BLaER1 (cell line): ENCODE measurements around the gene FTO.

Experiments
- H3K27ac ChIP-seq: shearing (Covaris generic); formaldehyde crosslinking; 2 replicates; pipeline ENCODE4 v1.8.1; 2022
- H3K27me3 ChIP-seq: shearing (Covaris generic); formaldehyde crosslinking; 2 replicates; pipeline ENCODE4 v1.8.1; 2022
- H3K36me3 ChIP-seq: shearing (Covaris generic); formaldehyde crosslinking; 2 replicates; pipeline ENCODE4 v1.8.1; 2022
- H3K4me1 ChIP-seq: shearing (Covaris generic); formaldehyde crosslinking; 2 replicates; pipeline ENCODE4 v1.8.1; 2022
- H3K4me2 ChIP-seq: shearing (Covaris generic); formaldehyde crosslinking; 2 replicates; pipeline ENCODE4 v1.8.1; 2022
- H3K4me3 ChIP-seq: shearing (Covaris generic); formaldehyde crosslinking; 2 replicates; pipeline ENCODE4 v1.8.1; 2022
- H3K9ac ChIP-seq: shearing (Covaris generic); formaldehyde crosslinking; 2 replicates; pipeline ENCODE4 v1.8.1; 2022
- H3K9me3 ChIP-seq: shearing (Covaris generic); formaldehyde crosslinking; 2 replicates; pipeline ENCODE4 v1.8.1; 2022
- H4K20me1 ChIP-seq: shearing (Covaris generic); formaldehyde crosslinking; 2 replicates; pipeline ENCODE4 v1.8.1; 2022
- Cebpa-rat ChIP-seq: shearing (Covaris generic); IDR thresholded peaks from 2 replicates; pipeline ENCODE4 v1.8.1; 2022

Gene FTO

GRCh38 chr16:54034684-54035083, 330.7 kb downstream of the FTO start:
- Histone ChIP-seq H4K20me1 (no peaks in the 10 kb centered on the region), H3K27ac (no peak overlapping the region), H3K4me1 (peaks cover 12% of the 10 kb centered on the region), H3K4me2 (no peak overlapping the region), H3K9ac (no peak overlapping the region), H3K4me3 (no peak overlapping the region), H3K27me3 (no peaks in the 10 kb centered on the region), H3K36me3 (0 out of 2 replicates have a peak, but pooled peaks cover 4% of the 10 kb centered on the region), H3K9me3 (peaks cover 21% of the 10 kb centered on the region)
- no peak for TF ChIP-seq Cebpa-rat

- no peak for TF ChIP-seq Cebpa-rat
- no peak overlapping the region for H3K9ac ChIP-seq
- no peaks in the 10 kb centered on the region for H3K4me1 ChIP-seq
- H3K36me3 ChIP-seq: peaks cover 9% of the 10 kb centered on the region
- no peak overlapping the region for H3K4me2 ChIP-seq
- no peak overlapping the region for H3K27ac ChIP-seq
- H3K4me3 ChIP-seq: no peak overlapping the region
- H4K20me1 ChIP-seq: no peaks in the 10 kb centered on the region
- H3K9me3 ChIP-seq: peaks cover 14% of the 10 kb centered on the region
- H3K27me3 ChIP-seq: no peaks in the 10 kb centered on the region
Observed at GRCh38 chr16:54040480-54040879, 336.5 kb downstream of the FTO start.

DNA sequence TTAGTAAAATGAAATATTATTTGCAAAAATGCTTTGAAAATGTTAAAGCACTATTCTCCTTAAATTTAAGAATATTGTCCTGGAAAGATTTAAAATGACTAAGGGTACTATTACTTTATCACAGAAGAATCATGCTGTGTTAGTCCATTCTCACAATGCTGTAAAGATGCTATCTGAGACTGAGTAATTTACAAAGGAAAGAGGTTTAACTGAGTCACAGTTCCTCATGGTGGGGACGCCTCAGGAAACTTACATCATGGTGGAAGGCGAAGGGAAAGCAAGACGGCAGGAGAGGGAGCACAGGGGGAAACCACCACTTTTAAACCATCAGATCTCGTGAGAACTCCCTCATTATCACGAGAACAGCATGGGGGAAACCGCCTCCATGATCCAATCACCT, 337.0 kb downstream of the FTO start:
- Histone ChIP-seq H4K20me1 (no peaks in the 10 kb centered on the region), H3K36me3 (peaks cover 9% of the 10 kb centered on the region), H3K9ac (no peak overlapping the region), H3K4me1 (no peaks in the 10 kb centered on the region), H3K27me3 (no peaks in the 10 kb centered on the region), H3K9me3 (peaks cover 14% of the 10 kb centered on the region), H3K4me3 (no peak overlapping the region), H3K4me2 (no peak overlapping the region), H3K27ac (no peak overlapping the region)
- no peak for TF ChIP-seq Cebpa-rat

- H3K27ac ChIP-seq: no peak overlapping the region
Observed at GRCh38 chr16:54048586-54049495, 344.9 kb downstream of the FTO start.

DNA sequence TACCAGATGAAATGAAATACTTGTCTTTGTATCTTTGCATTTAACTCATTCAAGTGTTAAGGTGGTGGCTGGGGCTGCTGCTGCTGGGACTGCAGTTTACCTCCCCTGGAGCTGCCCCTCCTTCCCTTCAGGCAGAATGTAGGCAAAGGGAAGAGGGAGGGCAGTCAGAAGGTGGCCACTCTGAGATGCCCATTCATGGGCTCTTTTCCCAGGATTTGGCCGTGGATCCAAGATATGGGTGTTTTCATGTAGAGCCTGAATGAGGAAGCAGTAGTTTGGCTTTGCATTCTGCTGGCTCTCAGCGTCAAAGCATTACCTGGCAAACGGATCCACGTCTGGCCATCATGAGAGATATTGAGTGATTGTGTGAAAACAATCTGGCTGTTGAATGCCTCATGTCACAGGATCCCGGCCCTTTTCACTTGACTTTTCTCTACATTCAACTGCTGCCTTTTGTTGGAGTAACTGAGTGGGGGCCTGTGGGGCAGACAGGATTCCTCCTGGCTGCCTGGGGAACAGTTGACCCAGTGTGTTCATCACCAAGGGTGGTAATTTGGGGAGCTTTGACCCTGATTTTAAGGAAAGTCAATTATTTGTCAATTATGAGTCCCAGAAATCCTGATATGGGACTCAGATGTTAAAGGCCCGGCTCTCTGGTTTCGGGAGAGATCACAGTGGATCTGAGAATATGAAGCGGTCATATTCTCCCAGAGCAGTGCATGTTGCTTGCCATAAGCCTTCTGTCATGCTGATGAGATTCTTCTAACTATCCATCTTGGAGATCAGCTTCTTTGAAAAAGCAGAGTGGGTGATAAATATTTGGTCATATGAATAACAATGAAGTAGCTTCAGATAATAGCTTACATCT, 345.9 kb downstream of the FTO start:
- no peak overlapping the region for H3K4me2 ChIP-seq
- no peaks in the 10 kb centered on the region for H3K9me3 ChIP-seq
- H3K27me3 ChIP-seq: no peaks in the 10 kb centered on the region
- H3K9ac ChIP-seq: no peak overlapping the region
- no peak for TF ChIP-seq Cebpa-rat
- H3K4me1 ChIP-seq: no peaks in the 10 kb centered on the region
- no peak overlapping the region for H3K4me3 ChIP-seq
- H4K20me1 ChIP-seq: no peaks in the 10 kb centered on the region
- H3K27ac ChIP-seq: no peak overlapping the region
- H3K36me3 ChIP-seq: no peaks in the 10 kb centered on the region

More at GRCh38 chr16:54048586-54049495, 344.9 kb downstream of the FTO start:
- no peak for TF ChIP-seq Cebpa-rat
- H3K9ac ChIP-seq: no peak overlapping the region
- H4K20me1 ChIP-seq: no peaks in the 10 kb centered on the region
- H3K27me3 ChIP-seq: no peaks in the 10 kb centered on the region
- no peaks in the 10 kb centered on the region for H3K4me1 ChIP-seq
- H3K4me3 ChIP-seq: no peak overlapping the region
- no peaks in the 10 kb centered on the region for H3K9me3 ChIP-seq
- H3K36me3 ChIP-seq: no peaks in the 10 kb centered on the region
- H3K4me2 ChIP-seq: no peak overlapping the region

GRCh38 chr16:54050459-54051210, 346.7 kb downstream of the FTO start:
- H3K4me1 ChIP-seq: no peaks in the 10 kb centered on the region
- no peak overlapping the region for H3K27ac ChIP-seq
- H3K9ac ChIP-seq: no peak overlapping the region

GRCh38 chr16:54051821-54052220, 347.9 kb downstream of the FTO start:
- no peaks in the 10 kb centered on the region for H3K27me3 ChIP-seq
- H3K9ac ChIP-seq: no peak overlapping the region
- H3K9me3 ChIP-seq: no peaks in the 10 kb centered on the region
- H3K27ac ChIP-seq: no peak overlapping the region
- 0 out of 2 replicates have a peak, but pooled peaks cover 4% of the 10 kb centered on the region for H3K36me3 ChIP-seq
- no peak for TF ChIP-seq Cebpa-rat
- no peak overlapping the region for H3K4me2 ChIP-seq
- no peaks in the 10 kb centered on the region for H3K4me1 ChIP-seq
- no peaks in the 10 kb centered on the region for H4K20me1 ChIP-seq
- H3K4me3 ChIP-seq: no peak overlapping the region

More at GRCh38 chr16:54050459-54051210, 346.7 kb downstream of the FTO start:
- TF ChIP-seq Cebpa-rat: no peak
- H4K20me1 ChIP-seq: no peaks in the 10 kb centered on the region
- no peak overlapping the region for H3K4me2 ChIP-seq
- H3K9me3 ChIP-seq: no peaks in the 10 kb centered on the region
- no peak overlapping the region for H3K4me3 ChIP-seq
- H3K27me3 ChIP-seq: no peaks in the 10 kb centered on the region
- no peaks in the 10 kb centered on the region for H3K36me3 ChIP-seq

DNA sequence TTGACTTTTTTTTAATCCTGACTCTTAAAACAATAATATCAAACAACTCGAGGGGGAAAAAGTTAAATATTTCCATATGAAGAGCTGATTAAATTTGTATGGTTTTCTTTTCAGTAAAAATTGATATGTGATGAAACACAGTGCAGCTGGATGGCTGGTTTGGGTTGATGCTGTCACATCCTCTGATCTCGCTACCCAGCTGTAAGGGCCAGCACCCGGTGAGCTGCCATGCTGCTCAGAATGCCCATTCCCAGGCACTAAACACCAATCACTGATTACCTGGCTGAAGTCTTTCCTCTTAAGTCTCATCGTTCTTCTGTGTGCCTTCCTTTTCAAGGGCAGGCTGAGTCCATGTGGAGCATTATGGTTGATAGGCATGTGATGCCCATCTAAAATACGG, 348.3 kb downstream of the FTO start:
- H3K27ac ChIP-seq: no peak overlapping the region
- no peak overlapping the region for H3K4me2 ChIP-seq
- H3K36me3 ChIP-seq: 0 out of 2 replicates have a peak, but pooled peaks cover 4% of the 10 kb centered on the region
- no peaks in the 10 kb centered on the region for H3K9me3 ChIP-seq
- no peak for TF ChIP-seq Cebpa-rat
- H3K4me3 ChIP-seq: no peak overlapping the region
- H3K4me1 ChIP-seq: no peaks in the 10 kb centered on the region
- H3K9ac ChIP-seq: no peak overlapping the region
- H4K20me1 ChIP-seq: no peaks in the 10 kb centered on the region
- no peaks in the 10 kb centered on the region for H3K27me3 ChIP-seq
